ENCODE measurements around the gene COG7.
A peak's percentile ranks its signal among the peaks of the same experiment; 100 is the strongest.
"Not testable (repeated sequence)": the region's sequence is repeated elsewhere in the genome, so short reads cannot be mapped to it uniquely, and the experiment has no call there.

The COG7 gene

DNA sequence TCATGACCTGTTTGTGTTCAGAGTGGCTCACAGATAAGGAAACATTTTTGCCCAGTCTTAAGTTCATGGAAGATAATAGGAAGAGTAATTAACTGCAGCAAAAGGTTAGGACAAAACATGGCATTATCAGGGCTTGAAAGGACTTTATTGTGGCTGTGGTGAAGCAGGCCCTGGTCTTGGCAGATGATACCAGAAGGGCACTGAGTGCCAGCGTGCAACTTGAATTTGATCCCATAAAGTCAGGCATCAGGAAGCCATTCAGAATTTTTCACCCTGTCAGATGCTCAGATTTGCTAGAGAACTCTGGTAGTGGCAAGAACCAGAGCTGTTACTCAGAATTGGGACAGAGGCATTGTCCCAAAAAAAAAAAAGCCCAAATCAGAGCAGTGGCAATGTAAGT lies 11.2 kb upstream of the COG7 start:
- ChIA-PET POLR2A (no interaction called here), CTCF (interaction anchor here (1.1 to 1.5 kb wide), 2 partner anchors 29 to 132 kb away, joined by 3 to 4 read pairs; no protein-coding TSS in a partner anchor)
- TF ChIP-seq, protein P1, sequence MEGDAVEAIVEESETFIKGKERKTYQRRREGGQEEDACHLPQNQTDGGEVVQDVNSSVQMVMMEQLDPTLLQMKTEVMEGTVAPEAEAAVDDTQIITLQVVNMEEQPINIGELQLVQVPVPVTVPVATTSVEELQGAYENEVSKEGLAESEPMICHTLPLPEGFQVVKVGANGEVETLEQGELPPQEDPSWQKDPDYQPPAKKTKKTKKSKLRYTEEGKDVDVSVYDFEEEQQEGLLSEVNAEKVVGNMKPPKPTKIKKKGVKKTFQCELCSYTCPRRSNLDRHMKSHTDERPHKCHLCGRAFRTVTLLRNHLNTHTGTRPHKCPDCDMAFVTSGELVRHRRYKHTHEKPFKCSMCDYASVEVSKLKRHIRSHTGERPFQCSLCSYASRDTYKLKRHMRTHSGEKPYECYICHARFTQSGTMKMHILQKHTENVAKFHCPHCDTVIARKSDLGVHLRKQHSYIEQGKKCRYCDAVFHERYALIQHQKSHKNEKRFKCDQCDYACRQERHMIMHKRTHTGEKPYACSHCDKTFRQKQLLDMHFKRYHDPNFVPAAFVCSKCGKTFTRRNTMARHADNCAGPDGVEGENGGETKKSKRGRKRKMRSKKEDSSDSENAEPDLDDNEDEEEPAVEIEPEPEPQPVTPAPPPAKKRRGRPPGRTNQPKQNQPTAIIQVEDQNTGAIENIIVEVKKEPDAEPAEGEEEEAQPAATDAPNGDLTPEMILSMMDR (IDR thresholded peaks at IDR 0.05; ENCODE audit: insufficient read depth, low read length, missing control alignments) = no peak
- no peak overlapping the region for H3K4me3 ChIP-seq (ENCODE audit: low read depth, low read length)
- no peak for DNase-seq (ENCODE audit: low read depth, low spot score)

DNA sequence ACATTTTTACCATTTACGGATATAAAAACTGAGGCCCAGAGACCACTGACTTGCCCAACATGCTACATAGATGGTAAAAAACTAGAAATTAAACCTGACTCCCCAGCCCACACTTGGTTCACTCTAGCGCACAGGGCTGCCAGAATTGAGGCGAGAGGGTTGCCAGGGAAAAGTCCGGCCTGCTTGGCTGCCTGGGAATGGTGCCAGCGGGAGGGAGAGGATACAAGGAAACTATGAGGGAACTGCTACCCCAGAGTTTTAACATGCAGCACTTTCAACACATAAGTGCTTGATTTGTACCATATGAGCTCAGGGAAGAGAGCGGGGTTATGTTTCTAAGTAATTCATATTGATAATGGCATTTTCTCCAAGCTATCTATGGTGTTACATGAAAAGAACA lies 10.0 kb upstream of the COG7 start:
- H3K4me3 ChIP-seq (ENCODE audit: low read depth, low read length); POLR2A ChIA-PET: not testable (repeated sequence)
- CTCF ChIA-PET = interaction anchor here (0.7 to 1.5 kb wide), 3 partner anchors 27 to 134 kb away, joined by 3 to 4 read pairs (median 3); no protein-coding TSS in a partner anchor
- DNase-seq (ENCODE audit: low read depth, low spot score) = peak; percentile 38

DNA sequence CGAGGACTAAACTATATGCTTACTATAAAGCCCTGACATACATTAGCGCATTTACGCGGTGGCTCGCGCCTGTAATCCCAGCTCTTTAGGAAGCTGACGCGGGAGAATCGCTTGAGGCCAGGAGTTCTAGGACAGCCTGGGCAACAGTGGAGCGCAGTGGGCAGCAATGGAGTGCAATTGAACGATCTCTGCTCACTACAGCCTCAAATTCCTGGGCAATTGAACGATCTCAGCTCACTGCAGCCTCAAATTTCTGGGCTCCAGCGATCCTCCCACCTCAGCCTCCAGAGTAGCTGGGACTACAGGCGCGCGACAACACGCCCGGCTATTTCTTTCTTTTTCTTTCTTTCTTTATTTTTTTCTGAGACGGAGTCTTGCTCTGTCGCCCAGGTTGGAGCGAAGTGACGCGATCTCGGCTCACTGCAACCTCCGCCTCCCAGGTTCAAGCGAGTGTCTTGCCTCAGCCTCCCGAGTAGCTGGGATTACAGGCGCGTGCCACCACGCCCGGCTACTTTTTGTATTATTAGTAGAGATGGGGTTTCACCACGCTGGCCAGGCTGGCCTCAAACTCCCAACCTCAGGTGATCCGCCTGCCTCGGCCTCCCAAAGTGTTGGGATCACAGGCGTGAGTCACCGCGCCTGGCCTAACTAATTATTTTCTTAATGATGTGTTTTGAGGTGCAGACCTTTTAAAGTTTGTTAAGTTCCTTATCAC lies 506 bp upstream of the COG7 start:
- POLR2A ChIA-PET = interaction anchor here (0.8 to 1.3 kb wide), 2 partner anchors 13 to 51 kb away, joined by 5 read pairs; no protein-coding TSS in a partner anchor
- TF ChIP-seq, protein P1 (IDR thresholded peaks at IDR 0.05; ENCODE audit: insufficient read depth, low read length, missing control alignments) = no peak
- DNase-seq (ENCODE audit: low read depth, low spot score) = no peak
- H3K4me3 ChIP-seq (ENCODE audit: low read depth, low read length) = peak overlapping the region; percentile 96
- CTCF ChIA-PET = interaction anchor here (13.1 kb wide), 1 partner anchor 19 kb away, joined by 179 read pairs; no protein-coding TSS in a partner anchor

DNA sequence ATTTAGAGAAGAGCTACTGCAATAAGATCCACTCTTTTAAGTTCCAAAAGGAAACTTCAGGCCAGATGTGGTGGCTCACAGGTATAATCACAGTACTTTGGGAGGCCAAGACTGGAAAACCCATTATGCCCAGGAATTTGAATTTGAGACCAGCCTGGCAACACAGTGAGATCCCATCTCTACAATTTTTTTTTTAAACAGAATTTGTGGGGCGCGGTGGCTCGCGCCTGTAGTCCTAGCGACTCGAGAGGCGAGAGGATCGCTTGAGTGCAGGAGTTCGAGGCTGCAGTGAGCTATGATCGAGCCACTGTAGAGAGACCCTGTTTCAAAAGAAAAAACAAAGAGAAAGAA lies 793 bp downstream of the COG7 start:
- ChIA-PET POLR2A (interaction anchor here (1.3 kb wide), 1 partner anchor 14 kb away, joined by 5 read pairs; no protein-coding TSS in a partner anchor), CTCF (interaction anchor here (13.1 kb wide), 1 partner anchor 18 kb away, joined by 179 read pairs; no protein-coding TSS in a partner anchor)
- peak overlapping the region; percentile 96 for H3K4me3 ChIP-seq (ENCODE audit: low read depth, low read length)
- TF ChIP-seq, protein P1 (IDR thresholded peaks at IDR 0.05; ENCODE audit: insufficient read depth, low read length, missing control alignments) = no peak
- no peak for DNase-seq (ENCODE audit: low read depth, low spot score)

DNA sequence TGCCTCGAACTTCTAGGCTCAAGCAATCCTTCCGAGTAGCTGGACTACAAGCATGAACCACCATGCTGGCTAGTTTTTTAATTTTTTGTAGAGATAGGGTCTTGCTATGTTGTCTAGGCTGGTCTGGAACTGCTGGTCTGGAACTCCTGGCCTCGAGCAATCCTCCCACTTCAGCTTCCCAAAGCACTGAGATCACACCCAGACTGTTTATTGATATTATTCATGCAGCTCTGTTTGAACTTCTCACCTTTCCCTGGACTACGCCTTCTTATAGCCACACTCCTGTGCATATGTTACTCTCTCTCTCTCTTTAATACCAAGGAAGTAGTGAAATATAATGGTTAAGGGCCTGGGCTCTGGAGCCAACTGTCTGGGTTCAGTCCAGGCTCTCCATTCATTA lies 4.6 kb downstream of the COG7 start:
- CTCF ChIA-PET = interaction anchor here (1.2 to 13.1 kb wide), 2 partner anchors 14 to 32 kb away, joined by 3 to 179 read pairs; no protein-coding TSS in a partner anchor
- POLR2A ChIA-PET = no interaction called here
- TF ChIP-seq, protein P1 (IDR thresholded peaks at IDR 0.05; ENCODE audit: insufficient read depth, low read length, missing control alignments) = no peak
- H3K4me3 ChIP-seq (ENCODE audit: low read depth, low read length) = no peak overlapping the region
- DNase-seq (ENCODE audit: low read depth, low spot score) = no peak

DNA sequence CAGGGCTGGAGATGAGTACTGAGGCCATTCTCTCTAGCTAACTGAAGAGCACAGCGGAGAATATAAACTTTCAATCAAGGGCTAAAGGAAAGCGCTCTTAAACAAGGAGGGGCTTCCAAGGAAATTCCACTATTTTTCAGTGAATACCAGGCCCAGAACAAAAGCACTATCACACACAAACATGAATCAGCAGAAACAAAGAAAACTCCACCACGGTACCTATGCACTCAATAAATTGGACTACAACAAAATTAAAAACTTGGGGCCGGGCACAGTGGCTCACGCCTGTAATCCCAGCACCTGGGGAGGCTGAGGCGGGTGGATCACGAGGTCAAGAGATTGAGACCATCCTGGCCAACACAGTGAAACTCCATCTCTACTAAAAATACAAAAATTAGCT lies 15.4 kb downstream of the COG7 start:
- H3K4me3 ChIP-seq (ENCODE audit: low read depth, low read length); DNase-seq (ENCODE audit: low read depth, low spot score); POLR2A ChIA-PET: not testable (repeated sequence)
- CTCF ChIA-PET = interaction anchor here (4.5 to 7.9 kb wide), 7 partner anchors 10 to 539 kb away, joined by 18 to 245 read pairs (median 28); partner anchors contain the start of genes COG7 and SCNN1G

DNA sequence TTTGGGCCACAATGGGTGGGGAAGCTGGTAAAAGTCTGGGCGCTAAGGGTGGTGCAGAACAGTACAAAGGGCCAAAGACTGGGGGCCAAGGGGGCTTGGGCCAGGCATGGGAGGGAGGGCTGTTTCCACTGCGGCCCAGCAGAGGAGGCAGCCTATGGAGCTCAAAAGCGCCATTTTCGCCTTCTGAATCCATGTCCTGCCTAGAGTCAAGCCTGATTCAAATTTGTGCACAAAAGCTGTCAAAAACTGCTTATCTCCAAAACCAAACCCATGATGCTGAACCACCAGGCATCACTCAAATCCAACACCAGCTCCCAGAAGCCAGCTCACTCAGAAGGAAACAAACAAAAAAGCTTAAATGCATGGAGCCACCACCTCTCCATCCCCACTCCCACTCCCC lies 16.0 kb downstream of the COG7 start:
- DNase-seq (ENCODE audit: low read depth, low spot score) = no peak
- ChIA-PET CTCF (interaction anchor here (0.9 to 7.9 kb wide), 13 partner anchors 11 to 538 kb away, joined by 3 to 245 read pairs (median 25); partner anchors contain the start of genes COG7 and SCNN1G), POLR2A (no interaction called here)
- H3K4me3 ChIP-seq (ENCODE audit: low read depth, low read length) = no peak overlapping the region
- TF ChIP-seq, protein P1 (IDR thresholded peaks at IDR 0.05; ENCODE audit: insufficient read depth, low read length, missing control alignments) = no peak

All from AG04449 (cell line).